GM12878 (cell line): Measurements from ENCODE around the gene INAFM1. TPM values are rescaled to one million over a fixed set of nuclear protein-coding genes. Genes with fewer than 3 reads are reported as not detected.

Experiments used
- ATAC-seq: fragments of 200-7000 bp; cut with Tn5 transposase; 3 replicates; pipeline ENCODE4 v1.9.1; 2020; ENCODE audit warnings: mild to moderate bottlenecking, moderate library complexity
- BruUV-seq: library from RNA; stranded (reverse); fragments of 400-500 nt; replicated peaks from 2 replicates; lab custom pipeline; 2021; lab: Mats Ljungman, UMichigan
- CTCF ChIA-PET: fragments of 300-600 bp; sonication (Branson Sonifier 250); formaldehyde crosslinking; extraction: SDS; loops from one replicate; lab custom pipeline; 2021; ENCODE audit warnings: inconsistent platforms; lab: Yijun Ruan, JAX
- POLR2A ChIA-PET: fragments of 350-600 bp; formaldehyde crosslinking; extraction: SDS; loops from one replicate; lab custom pipeline; 2021; ENCODE audit warnings: inconsistent platforms; lab: Charles Lee
- RAD21 ChIA-PET: fragments of 300-600 bp; sonication (Branson Sonifier 250); formaldehyde crosslinking; loops from one replicate; lab custom pipeline; 2023; ENCODE audit warnings: antibody characterized with exemption; ENCODE audit not compliant: unreplicated experiment; lab: Charles Lee
- SMC1A ChIA-PET: fragments of 300-600 bp; sonication (Branson Sonifier 250); formaldehyde crosslinking; loops from one replicate; lab custom pipeline; 2023; ENCODE audit not compliant: unreplicated experiment, uncharacterized antibody; lab: Charles Lee
- DNase-seq: peaks from one replicate; pipeline ENCODE4 v3.0.0-alpha.2; 2011; ENCODE audit warnings: low read depth, low spot score
- FAIRE-seq: peaks from 3 replicates; lab custom pipeline; 2011; peaks lifted over from hg19 to GRCh38; lab: Jason Lieb, UNC
- H2AFZ ChIP-seq: 2 replicates; pipeline ENCODE4 v1.6.0; 2011; ENCODE audit warnings: low read depth, low read length, control low read depth; ENCODE audit not compliant: control insufficient read depth
- H3K27ac ChIP-seq: 2 replicates; pipeline ENCODE4 v1.5.1; 2011; ENCODE audit warnings: control low read depth; ENCODE audit not compliant: control insufficient read depth, insufficient read depth
- H3K27me3 ChIP-seq, 2 experiments: replicated peaks in 1 of 2; 2 replicates each; pipeline versions ENCODE4 v1.6.0 to v1.6.1; 2011; ENCODE audit warnings: low read length in 1 of 2; ENCODE audit not compliant: control insufficient read depth in 2 of 2, insufficient read depth in 2 of 2
- H3K36me3 ChIP-seq, 2 experiments: 2 replicates each; pipeline ENCODE4 v1.5.1; 2011; ENCODE audit warnings: low read length in 1 of 2; ENCODE audit not compliant: control insufficient read depth in 2 of 2, insufficient read depth in 2 of 2
- H3K4me1 ChIP-seq: 2 replicates; pipeline ENCODE4 v1.6.1; 2011; ENCODE audit warnings: mild to moderate bottlenecking, low read length, moderate library complexity, mixed read lengths; ENCODE audit not compliant: control insufficient read depth, insufficient read depth
- H3K4me2 ChIP-seq: 2 replicates; pipeline ENCODE4 v1.6.0; 2011; ENCODE audit warnings: control low read depth; ENCODE audit not compliant: control insufficient read depth, insufficient read depth
- H3K4me3 ChIP-seq: fragments of 200-600 bp; sonication (generic); 2 replicates; pipeline ENCODE4 v1.5.1; 2016
- H3K79me2 ChIP-seq: 2 replicates; pipeline ENCODE4 v1.6.0; 2011; ENCODE audit warnings: low read length; ENCODE audit not compliant: control insufficient read depth, insufficient read depth
- H3K9ac ChIP-seq: 2 replicates; pipeline ENCODE4 v1.8.0; 2011; ENCODE audit warnings: low read length, control low read depth, mixed read lengths; ENCODE audit not compliant: control insufficient read depth, insufficient read depth
- H3K9me3 ChIP-seq: replicated peaks from 3 replicates; pipeline ENCODE4 v1.5.1; 2011; ENCODE audit warnings: mild to moderate bottlenecking, low read length; ENCODE audit not compliant: control insufficient read depth, insufficient read depth
- H4K20me1 ChIP-seq: 2 replicates; pipeline ENCODE4 v1.6.0; 2011; ENCODE audit not compliant: control insufficient read depth, insufficient read depth
- ZNF217 ChIP-seq: fragments of 450-650 bp; IDR thresholded peaks from 2 replicates; pipeline ENCODE4 v1.6.1; 2017; ENCODE audit warnings: antibody characterized with exemption, mild to moderate bottlenecking
- ZNF687 ChIP-seq: fragments of 450-650 bp; IDR thresholded peaks from 2 replicates; pipeline ENCODE4 v1.6.1; 2017; ENCODE audit warnings: mild to moderate bottlenecking, moderate library complexity
- WGBS: methylation state at CpG from one replicate; pipeline ENCODE4 v1.1.6; 2016; ENCODE audit warnings: low lambda C conversion rate; ENCODE audit not compliant: insufficient replicate concordance, insufficient coverage; ENCODE audit errors: missing lambda C conversion rate; 5-methylcytosine and 5-hydroxymethylcytosine counted together
- in situ Hi-C: fragments of 300-500 bp; cut with MboI; formaldehyde crosslinking; loops from 9 replicates; pipeline ENCODE4 v1.14.3; 2018; ENCODE audit warnings: mixed read lengths
- intact Hi-C: fragments of 100-400 bp; cut with micrococcal nuclease; formaldehyde crosslinking; loops from one replicate; pipeline ENCODE4 v1.14.2; 2022; ENCODE audit not compliant: unreplicated experiment
- polyA plus RNA-seq, 11 experiments: library from polyadenylated mRNA; depleted of rRNA in 4 of 11; unstranded in 6 of 11; stranded (reverse) in 5 of 11; fragments of >200 nt; fragmentation: Nextera tagmentation in 4 of 11; fragmentation: Illumina TruSeq in 1 of 11; extraction: Ambion mirVana in 4 of 11; extraction: Trizol in 1 of 11; gene quantifications; 1 replicate in 1 of 11; 2 replicates in 10 of 11; pipeline versions ENCODE4 v1.2.1 to v1.2.3, GENCODE V29; 2011 to 2016; ENCODE audit warnings: inconsistent platforms in 2 of 11, missing spikeins in 2 of 11, low read depth in 1 of 11
- total RNA-seq, 4 experiments: library from RNA; depleted of rRNA in 3 of 4; stranded (reverse); fragments of >200 nt in 3 of 4; fragmentation: Illumina TruSeq in 1 of 4; extraction: Trizol in 1 of 4; gene quantifications; 2 replicates each; pipeline versions ENCODE4 v1.2.1 to v1.2.3, GENCODE V29; 2013 to 2021

The INAFM1 gene
- total and polyA plus RNA-seq, 10 of the 15 experiments (the other 5 are each of a cell fraction or from before 2014, with no cell fraction given) = 0.57 to 6.8 (median 1.1) TPM; not detected in 1

GRCh38 chr19:47312366-47313006 is 37.8 kb downstream of the INAFM1 start:
- Histone ChIP-seq H3K36me3 (no peaks in the 10 kb centered on the region), H3K4me2 (no peak overlapping the region), H3K27me3 (no peaks in the 10 kb centered on the region), H2AFZ (no peak overlapping the region), H4K20me1 (no peaks in the 10 kb centered on the region), H3K4me1 (no peaks in the 10 kb centered on the region; the same call in 1 of the 2 replicates), H3K4me3 (no peak overlapping the region), H3K27ac (no peak overlapping the region), H3K9ac (no peak overlapping the region), H3K9me3 (no peaks in the 10 kb centered on the region; the same call in 2 of the 3 replicates), H3K79me2 (no peaks in the 10 kb centered on the region)
- TF ChIP-seq ZNF217 (peak; percentile 45; the same call in 1 of the 2 replicates), ZNF687 (no peak)
- BruUV-seq = no TSS peak
- 68% methylated on average over 5 of the region's 5 CpGs for WGBS
- FAIRE-seq (no peak), DNase-seq (no peak), ATAC-seq (no peak)
- intact Hi-C loops (no loop called here), in situ Hi-C loops (no loop called here)
- ChIA-PET POLR2A (no interaction called here), CTCF (interaction anchor here (1.0 kb wide), 1 partner anchor 395 kb away, joined by 3 read pairs; no protein-coding TSS in a partner anchor), RAD21 (no interaction called here), SMC1A (no interaction called here)
